Thyroid gland (tissue), 4 donors: Measurements from ENCODE around the gene C6orf132. TPM values are rescaled to one million over a fixed set of nuclear protein-coding genes. Genes with fewer than 3 reads are reported as not detected.

Source experiments
- DNase-seq, 2 donors: peaks; one replicate each; pipeline ENCODE4 v3.0.0-alpha.2; 2019
- H3K27ac ChIP-seq, 3 donors: fragments of 200-600 bp; sonication (generic); 1 replicate in 2 of 3; 2 replicates in 1 of 3; pipeline ENCODE4 v1.5.1; 2016 to 2019; ENCODE audit warnings: mild to moderate bottlenecking in 1 of 3, moderate library complexity in 1 of 3
- H3K27me3 ChIP-seq: fragments of 200-600 bp; sonication (generic); one replicate; pipeline ENCODE4 v1.5.1; 2019
- H3K36me3 ChIP-seq, 2 donors: fragments of 200-600 bp; sonication (generic); one replicate each; pipeline ENCODE4 v1.5.1; 2016 to 2019
- H3K4me1 ChIP-seq, 2 donors: fragments of 200-600 bp; sonication (generic); one replicate each; pipeline ENCODE4 v1.5.1; 2017 to 2019
- H3K4me3 ChIP-seq, 3 donors: fragments of 200-600 bp; sonication (generic); replicated peaks in 1 of 3; 1 replicate in 2 of 3; 2 replicates in 1 of 3; pipeline ENCODE4 v1.5.1; 2016; ENCODE audit warnings: mild to moderate bottlenecking in 1 of 3
- H3K9me3 ChIP-seq: fragments of 200-600 bp; sonication (generic); one replicate; pipeline ENCODE4 v1.5.1; 2017
- POLR2A ChIP-seq, 2 donors: fragments of 450-650 bp; IDR thresholded peaks; one replicate each; pipeline ENCODE4 v1.6.1; 2017; ENCODE audit warnings: antibody characterized with exemption in 2 of 2, mild to moderate bottlenecking in 2 of 2, moderate library complexity in 1 of 2
- WGBS, 2 donors: methylation state at CpG; one replicate each; pipeline ENCODE4 v1.1.5; 2017; 5-methylcytosine and 5-hydroxymethylcytosine counted together
- intact Hi-C: fragments of 100-400 bp; cut with DNase I; formaldehyde crosslinking; loops from one replicate; pipeline ENCODE4 v1.15.1; 2023
- total RNA-seq, 4 donors: library from RNA; depleted of rRNA; stranded (reverse); fragments of >200 nt; gene quantifications; one replicate each; pipeline ENCODE4 v1.2.3, GENCODE V29; 2016
- TF ChIP-seq, protein P1 (sequence below), 6 experiments: fragments of 200-600 bp in 3 of 6; fragments of 450-650 bp in 3 of 6; sonication (generic) in 3 of 6; IDR thresholded peaks; one replicate each; pipeline ENCODE4 v1.5.1; 2016 to 2019; ENCODE audit warnings: antibody characterized with exemption in 6 of 6, mild to moderate bottlenecking in 2 of 6, inconsistent platforms in 1 of 6, moderate library complexity in 1 of 6

Gene C6orf132
- total RNA-seq, 4 donors from 2014 or later: 14.8 to 34.3 (median 30.6) TPM

DNA sequence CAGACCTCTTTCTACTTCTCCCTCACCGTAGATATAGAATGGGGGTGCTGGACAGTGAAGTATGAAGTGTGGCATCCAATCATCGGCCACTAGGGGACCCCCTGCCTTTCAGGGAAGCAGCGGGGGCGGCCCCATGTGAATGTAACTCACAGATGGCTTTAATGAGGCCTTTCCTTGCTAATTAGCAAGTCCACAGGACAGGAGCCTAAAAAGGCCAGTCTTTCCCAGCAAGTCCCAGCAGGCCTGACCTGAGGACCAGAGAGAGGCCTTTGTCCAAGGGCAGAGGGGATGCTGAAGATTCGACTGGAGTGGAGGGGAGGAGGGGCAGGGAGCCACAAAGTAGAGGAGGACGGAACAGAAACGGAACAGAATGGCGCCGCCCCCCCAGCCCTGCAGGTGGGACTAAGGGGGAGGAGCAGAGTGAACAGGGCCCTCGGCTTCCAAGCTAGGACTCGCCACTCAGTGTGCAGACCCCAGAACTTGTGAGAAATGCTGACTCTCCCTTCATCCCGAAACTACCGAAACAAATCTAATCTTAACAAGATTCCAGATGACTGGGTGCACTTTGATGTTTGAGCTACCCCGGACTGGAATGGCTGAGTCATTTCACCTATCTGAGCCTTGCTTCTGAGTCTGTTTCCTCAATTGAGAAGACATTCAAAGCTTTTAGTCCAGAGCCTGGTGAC is 5.8 kb downstream of the C6orf132 start:
- Histone ChIP-seq H3K27ac (peak overlapping the region in 2 of 3 donors; percentile 48 to 52), H3K4me1 (peaks cover 35 to 39% of the 10 kb centered on the region in 2 donors), H3K4me3 (no peak overlapping the region), H3K9me3 (no peaks in the 10 kb centered on the region), H3K36me3 (no peaks in the 10 kb centered on the region), H3K27me3 (no peaks in the 10 kb centered on the region)
- TF ChIP-seq, protein P1, sequence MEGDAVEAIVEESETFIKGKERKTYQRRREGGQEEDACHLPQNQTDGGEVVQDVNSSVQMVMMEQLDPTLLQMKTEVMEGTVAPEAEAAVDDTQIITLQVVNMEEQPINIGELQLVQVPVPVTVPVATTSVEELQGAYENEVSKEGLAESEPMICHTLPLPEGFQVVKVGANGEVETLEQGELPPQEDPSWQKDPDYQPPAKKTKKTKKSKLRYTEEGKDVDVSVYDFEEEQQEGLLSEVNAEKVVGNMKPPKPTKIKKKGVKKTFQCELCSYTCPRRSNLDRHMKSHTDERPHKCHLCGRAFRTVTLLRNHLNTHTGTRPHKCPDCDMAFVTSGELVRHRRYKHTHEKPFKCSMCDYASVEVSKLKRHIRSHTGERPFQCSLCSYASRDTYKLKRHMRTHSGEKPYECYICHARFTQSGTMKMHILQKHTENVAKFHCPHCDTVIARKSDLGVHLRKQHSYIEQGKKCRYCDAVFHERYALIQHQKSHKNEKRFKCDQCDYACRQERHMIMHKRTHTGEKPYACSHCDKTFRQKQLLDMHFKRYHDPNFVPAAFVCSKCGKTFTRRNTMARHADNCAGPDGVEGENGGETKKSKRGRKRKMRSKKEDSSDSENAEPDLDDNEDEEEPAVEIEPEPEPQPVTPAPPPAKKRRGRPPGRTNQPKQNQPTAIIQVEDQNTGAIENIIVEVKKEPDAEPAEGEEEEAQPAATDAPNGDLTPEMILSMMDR (IDR thresholded peaks at IDR 0.05): no peak
- no peak for TF ChIP-seq POLR2A (IDR thresholded peaks at IDR 0.05)
- WGBS, 2 donors: 52 to 57% methylated on average over 14 of the region's 14 CpGs
- intact Hi-C loops: no loop called here
- peak; percentile 19 to 23 for DNase-seq

DNA sequence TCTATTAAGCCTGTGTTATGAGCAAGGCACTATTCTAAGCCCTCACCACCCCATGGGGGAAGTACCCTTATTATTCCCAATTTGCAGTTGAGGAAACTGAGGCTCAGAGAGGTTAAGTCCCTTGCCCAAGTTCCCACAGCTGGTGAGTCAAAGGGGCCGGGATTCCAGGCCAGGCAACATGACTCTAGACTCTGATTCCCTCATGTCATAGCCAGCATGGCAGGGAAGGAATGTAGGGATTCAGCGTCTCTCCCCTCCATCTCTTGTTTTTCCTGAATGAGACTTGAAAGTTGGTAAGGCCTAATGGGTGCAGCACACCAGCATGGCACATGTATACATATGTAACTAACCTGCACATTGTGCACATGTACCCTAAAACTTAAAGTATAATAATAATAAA is 6.7 kb downstream of the C6orf132 start:
- intact Hi-C loops: no loop called here
- peaks cover 26 to 37% of the 10 kb centered on the region in 2 donors for H3K4me1 ChIP-seq

GRCh38 chr6:42135161-42135560 is 7.3 kb downstream of the C6orf132 start:
- intact Hi-C loops: no loop called here
- no peak overlapping the region for H3K4me3 ChIP-seq
- TF ChIP-seq, protein P1 (IDR thresholded peaks at IDR 0.05): no peak
- no peak for TF ChIP-seq POLR2A (IDR thresholded peaks at IDR 0.05)
- H3K27ac ChIP-seq: no peak overlapping the region
- WGBS, 2 donors: 82 to 89% methylated on average over 9 to 10 of the region's 12 CpGs
- H3K27me3 ChIP-seq: no peaks in the 10 kb centered on the region
- H3K4me1 ChIP-seq: peaks cover 20 to 32% of the 10 kb centered on the region in 2 donors
- DNase-seq: no peak
- H3K9me3 ChIP-seq: no peaks in the 10 kb centered on the region
- H3K36me3 ChIP-seq: no peaks in the 10 kb centered on the region

More for the DNA sequence above, 6.7 kb downstream of the C6orf132 start:
- DNase-seq: no peak
- H3K27me3 ChIP-seq: no peaks in the 10 kb centered on the region
- no peak overlapping the region for H3K27ac ChIP-seq
- H3K9me3 ChIP-seq: no peaks in the 10 kb centered on the region
- no peak for TF ChIP-seq POLR2A (IDR thresholded peaks at IDR 0.05)
- TF ChIP-seq, protein P1 (IDR thresholded peaks at IDR 0.05): no peak
- H3K36me3 ChIP-seq: no peaks in the 10 kb centered on the region
- H3K4me3 ChIP-seq: no peak overlapping the region
- WGBS, 2 donors: 94 to 98% methylated on average over 2 of the region's 2 CpGs

GRCh38 chr6:42133926-42134325 is 8.5 kb downstream of the C6orf132 start:
- intact Hi-C loops: no loop called here
- Histone ChIP-seq H3K27me3 (no peaks in the 10 kb centered on the region), H3K27ac (no peak overlapping the region), H3K4me3 (no peak overlapping the region), H3K36me3 (no peaks in the 10 kb centered on the region), H3K4me1 (peaks cover 8 to 19% of the 10 kb centered on the region in 2 donors), H3K9me3 (no peaks in the 10 kb centered on the region)
- TF ChIP-seq, protein P1 (IDR thresholded peaks at IDR 0.05): no peak
- no peak for TF ChIP-seq POLR2A (IDR thresholded peaks at IDR 0.05)
- 92 to 93% methylated on average over 3 to 4 of the region's 4 CpGs for WGBS, 2 donors
- no peak for DNase-seq

DNA sequence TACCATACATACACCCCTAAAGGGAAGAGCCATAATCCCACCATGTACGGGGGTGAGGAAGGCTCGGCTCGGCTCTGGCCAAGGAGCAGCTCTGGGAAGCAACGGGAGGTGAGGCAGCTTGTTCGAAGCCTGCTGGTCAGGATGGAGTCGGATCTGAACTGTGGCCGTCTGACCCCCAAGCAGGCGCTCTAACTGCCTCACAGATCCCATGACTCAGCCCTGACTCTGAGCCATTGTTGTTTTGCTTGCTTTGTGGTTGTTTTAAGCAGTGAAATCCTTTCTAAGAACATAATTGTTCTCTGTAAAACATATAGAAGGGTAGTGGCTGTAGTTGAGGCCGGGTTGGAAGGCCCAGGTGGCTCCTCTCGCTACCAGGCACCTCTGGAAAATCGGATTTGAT is 10.9 kb downstream of the C6orf132 start:
- Histone ChIP-seq H3K27me3 (no peaks in the 10 kb centered on the region), H3K4me1 (peaks cover 0 to 2% of the 10 kb centered on the region in 2 donors), H3K4me3 (no peak overlapping the region), H3K27ac (no peak overlapping the region), H3K9me3 (no peaks in the 10 kb centered on the region), H3K36me3 (peaks cover 5 to 10% of the 10 kb centered on the region in 2 donors)
- TF ChIP-seq, protein P1 (IDR thresholded peaks at IDR 0.05): no peak
- TF ChIP-seq POLR2A (IDR thresholded peaks at IDR 0.05): no peak
- intact Hi-C loops: no loop called here
- no peak for DNase-seq
- WGBS, 2 donors: 90 to 94% methylated on average over 11 of the region's 11 CpGs
